GM18861 (cell line): ENCODE measurements around the gene CAPN10.

Experiments
- ATAC-seq: cut with Tn5 transposase; IDR thresholded peaks from one replicate; pipeline ENCODE4 v1.9.1; 2021; ENCODE audit not compliant: unreplicated experiment

Gene CAPN10

DNA sequence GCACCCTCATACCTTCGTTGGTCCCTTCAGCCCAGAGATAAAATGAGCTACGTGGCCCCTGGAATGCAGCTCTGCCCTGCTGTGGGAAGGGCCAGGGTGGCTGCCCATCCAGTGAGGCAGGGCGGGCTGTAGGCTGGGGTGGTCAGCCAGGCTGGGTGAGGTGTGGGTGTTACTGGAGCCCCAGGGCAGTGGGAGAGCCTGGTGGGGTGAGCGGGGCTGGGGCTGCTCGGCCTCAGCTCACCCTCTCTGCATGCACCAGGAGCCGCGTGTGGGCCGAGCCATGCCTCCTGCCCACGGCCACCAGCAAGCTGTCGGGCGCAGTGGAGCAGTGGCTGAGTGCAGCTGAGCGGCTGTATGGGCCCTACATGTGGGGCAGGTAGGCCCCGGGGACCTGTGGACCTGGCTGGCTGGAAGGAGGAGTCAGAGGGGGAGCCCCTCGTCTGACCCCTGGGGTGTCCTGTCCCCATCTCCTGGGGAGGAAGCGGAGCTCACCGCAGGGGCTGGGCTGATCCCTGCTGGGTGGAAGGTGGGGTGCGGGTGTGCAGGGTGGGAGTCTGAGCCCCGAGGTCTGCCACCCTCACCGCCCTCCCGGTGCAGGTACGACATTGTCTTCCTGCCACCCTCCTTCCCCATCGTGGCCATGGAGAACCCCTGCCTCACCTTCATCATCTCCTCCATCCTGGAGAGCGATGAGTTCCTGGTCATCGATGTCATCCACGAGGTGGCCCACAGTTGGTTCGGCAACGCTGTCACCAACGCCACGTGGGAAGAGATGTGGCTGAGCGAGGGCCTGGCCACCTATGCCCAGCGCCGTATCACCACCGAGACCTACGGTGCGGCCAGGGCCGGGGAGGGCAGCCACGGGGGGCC is 12.8 kb upstream of the CAPN10 start:
- no peak for ATAC-seq

DNA sequence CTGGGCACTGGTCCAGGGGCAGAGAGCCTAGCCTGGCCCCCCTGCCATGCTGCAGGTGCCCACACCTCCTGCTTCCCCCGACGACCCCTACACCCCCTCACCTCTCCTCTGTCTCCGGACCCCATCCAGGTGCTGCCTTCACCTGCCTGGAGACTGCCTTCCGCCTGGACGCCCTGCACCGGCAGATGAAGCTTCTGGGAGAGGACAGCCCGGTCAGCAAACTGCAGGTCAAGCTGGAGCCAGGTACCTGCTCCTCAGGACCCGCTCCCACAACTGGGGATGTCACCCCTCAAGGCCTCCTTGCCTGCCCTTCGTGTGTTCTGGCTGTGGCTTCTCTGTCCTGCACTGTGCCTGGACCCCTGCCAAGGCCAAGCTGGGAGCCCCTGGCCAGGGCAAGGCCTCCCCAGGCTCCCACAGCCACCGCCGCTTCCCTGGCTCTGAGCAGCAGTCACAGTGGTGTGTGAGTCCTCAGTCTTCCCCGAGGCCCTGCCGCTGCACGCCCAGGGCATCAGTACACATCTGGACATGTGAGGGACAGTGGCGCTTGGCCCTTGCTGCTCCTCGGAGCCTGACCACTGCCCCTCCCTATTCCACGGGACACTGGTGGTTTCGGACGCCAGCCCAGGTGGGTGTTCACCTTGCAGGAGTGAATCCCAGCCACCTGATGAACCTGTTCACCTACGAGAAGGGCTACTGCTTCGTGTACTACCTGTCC is 12.0 kb upstream of the CAPN10 start:
- no peak for ATAC-seq

DNA sequence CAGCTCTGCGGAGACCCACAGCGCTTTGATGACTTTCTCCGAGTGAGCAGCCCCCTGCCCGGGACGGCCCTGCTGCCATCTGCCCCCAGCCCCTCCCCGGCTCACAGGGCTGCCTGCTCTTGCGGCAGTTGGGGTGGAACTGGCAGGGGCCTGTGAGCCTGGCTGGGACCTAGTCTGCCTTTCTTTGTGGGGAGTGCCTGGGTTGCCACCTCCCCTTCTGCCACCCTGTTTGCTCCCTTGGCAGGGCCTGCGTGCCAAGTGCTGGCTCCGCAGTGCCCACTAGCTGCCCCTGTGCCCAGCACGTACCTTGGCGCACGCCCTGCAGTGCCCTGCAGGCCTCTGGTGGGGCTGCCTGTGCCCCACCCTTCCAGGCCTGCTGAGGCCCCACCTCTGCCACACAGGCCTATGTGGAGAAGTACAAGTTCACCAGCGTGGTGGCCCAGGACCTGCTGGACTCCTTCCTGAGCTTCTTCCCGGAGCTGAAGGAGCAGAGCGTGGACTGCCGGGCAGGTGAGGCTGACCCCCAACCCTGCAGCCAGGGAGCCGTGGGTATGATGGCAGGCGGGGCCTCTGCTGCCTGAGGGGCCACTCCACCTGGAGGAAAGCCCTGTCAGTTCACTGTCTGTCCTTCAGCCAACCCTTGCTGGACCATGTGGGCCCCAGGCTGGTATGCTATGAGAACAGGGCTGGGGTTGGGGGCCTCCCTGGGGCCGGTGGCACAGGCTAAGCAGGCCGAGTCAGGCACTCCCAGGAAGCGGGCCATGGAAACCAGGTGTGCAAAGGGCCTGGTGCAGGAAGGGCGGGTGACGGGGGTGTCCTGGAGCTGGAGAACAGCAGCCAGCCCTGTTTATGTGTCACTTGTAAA is 11.2 kb upstream of the CAPN10 start:
- ATAC-seq: no peak

DNA sequence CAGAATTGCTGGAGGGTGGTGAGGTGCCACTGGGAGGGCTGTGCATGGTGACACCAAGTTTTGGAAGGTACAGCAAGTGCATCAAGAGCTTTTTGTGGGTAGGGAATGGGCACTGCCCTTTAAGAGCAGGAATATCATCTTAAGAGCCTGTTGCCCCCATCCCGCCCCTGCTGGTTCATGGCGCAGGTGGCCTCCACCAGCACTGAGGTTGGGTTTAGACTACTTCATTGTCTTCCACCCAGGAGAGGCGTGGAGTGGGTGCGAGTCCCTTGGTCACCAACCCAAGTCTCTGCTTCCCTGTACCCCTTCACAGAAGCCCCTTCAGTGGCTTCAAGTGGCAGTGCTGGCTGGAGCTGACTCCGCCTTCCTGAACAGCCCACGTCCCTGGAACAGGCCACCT is 10.5 kb upstream of the CAPN10 start:
- no peak for ATAC-seq

DNA sequence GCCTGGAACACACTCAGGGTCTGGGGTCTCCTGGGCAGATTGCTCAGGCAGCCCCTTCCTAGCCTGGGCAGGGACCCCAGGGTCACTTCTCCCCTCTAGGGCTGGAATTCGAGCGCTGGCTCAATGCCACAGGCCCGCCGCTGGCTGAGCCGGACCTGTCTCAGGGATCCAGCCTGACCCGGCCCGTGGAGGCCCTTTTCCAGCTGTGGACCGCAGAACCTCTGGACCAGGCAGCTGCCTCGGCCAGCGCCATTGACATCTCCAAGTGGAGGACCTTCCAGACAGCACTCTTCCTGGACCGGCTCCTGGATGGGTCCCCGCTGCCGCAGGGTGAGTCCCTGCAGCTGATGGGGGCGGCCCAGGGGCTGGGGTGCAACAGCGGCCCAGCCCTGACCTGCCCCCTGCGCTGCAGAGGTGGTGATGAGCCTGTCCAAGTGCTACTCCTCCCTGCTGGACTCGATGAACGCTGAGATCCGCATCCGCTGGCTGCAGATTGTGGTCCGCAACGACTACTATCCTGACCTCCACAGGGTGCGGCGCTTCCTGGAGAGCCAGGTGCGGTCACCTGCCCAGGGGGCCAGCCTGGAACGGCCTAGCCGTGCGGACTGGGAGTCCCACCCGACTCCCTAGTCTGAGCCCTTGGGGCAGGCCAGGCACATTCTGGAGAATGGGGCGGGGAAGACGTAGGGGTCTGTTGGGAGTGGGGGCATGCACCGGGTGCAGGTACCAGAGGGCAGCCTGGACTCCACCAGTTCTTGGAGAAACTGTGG is 9.9 kb upstream of the CAPN10 start:
- ATAC-seq: no peak

DNA sequence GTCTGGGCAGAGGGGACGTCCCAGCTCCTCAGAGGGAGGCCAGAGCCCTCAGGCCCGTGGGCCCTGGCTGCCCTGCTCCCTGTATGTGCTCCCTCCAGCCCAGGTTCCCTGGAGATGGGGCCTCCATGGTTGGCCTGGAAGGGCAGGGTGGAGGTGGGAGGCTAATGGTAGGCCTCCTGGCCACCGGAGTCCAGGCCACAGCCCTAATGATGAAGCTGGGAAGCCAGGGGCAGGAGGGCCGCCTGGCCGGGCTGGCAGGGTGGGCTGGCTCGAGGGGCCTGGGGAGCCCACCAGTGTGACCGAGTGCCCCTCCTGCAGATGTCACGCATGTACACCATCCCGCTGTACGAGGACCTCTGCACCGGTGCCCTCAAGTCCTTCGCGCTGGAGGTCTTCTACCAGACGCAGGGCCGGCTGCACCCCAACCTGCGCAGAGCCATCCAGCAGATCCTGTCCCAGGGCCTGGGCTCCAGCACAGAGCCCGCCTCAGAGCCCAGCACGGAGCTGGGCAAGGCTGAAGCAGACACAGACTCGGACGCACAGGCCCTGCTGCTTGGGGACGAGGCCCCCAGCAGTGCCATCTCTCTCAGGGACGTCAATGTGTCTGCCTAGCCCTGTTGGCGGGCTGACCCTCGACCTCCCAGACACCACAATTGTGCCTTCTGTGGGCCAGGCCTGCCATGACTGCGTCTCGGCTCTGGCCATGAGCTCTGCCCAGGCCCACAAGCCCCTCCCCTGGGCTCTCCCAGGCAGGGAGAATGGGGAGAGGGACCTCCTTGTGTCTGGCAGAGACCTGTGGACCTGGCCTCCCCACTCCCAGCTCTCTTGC is 9.0 kb upstream of the CAPN10 start:
- no peak for ATAC-seq

DNA sequence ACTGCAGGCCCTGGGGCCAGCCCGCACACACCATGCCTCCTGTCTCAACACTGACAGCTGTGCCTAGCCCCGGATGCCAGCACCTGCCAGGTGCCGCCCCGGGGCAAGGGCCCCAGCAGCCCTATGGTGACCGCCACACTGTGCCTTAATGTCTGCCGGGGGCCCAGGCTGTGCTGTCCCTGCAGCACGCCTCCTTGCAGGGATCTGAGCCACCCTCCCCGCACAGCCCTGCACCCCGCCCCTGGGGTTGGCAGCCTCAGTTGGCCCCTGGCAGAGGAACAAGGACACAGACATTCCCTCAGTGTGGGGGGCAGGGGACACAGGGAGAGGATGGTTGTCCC is 8.5 kb upstream of the CAPN10 start:
- no peak for ATAC-seq

DNA sequence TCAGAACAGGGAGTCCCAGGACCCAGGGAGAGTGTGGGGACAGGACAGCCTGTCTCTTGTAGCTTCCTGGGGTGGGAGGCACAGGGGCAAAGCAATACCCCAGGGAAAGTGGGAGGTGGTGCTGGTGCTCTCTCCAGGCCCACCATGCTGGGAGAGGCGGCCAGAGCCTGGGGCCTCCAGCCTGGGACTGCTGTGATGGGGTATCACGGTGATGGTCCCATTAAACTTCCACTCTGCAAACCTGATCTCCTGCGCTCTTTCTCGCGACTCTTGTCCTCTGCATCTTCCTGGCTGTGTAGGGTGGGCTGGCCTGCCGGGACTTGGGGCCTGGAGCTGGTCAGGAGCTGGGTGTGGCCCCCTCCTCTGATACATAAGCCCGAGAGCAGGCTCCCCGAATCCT is 8.0 kb upstream of the CAPN10 start:
- no peak for ATAC-seq

DNA sequence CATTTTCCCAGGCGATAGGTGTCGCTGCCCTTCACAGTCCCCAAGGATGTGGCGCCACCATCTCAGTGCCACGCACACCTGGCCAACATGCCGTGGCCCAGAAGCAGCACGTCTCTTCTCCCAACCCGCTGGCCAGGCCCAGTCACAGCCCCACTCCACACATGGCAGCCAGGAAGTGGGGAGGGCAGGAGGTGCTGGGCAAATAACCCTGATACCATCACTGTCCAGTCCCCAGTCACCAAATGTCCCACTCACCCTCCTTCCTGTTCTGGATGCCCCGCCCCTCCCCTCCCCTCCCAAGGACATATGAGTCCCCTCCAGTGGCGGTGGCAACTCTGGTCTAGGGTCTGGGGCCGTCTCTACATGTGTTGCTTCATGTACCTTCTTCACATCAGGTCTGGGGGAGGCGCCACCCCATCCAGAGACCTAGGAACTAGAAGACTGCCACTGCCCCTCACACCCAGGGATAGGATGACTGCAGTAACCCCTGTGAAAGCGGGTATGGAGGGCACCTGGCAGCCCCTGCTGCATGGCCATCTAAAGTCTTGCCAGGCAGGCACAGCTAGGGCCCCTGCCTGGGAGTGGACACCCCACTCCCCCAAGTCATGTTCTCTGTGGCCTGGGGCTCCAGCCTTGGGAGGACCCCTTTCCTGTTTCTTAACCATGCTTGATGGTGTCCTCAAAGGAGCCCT is 7.3 kb upstream of the CAPN10 start:
- ATAC-seq: no peak

DNA sequence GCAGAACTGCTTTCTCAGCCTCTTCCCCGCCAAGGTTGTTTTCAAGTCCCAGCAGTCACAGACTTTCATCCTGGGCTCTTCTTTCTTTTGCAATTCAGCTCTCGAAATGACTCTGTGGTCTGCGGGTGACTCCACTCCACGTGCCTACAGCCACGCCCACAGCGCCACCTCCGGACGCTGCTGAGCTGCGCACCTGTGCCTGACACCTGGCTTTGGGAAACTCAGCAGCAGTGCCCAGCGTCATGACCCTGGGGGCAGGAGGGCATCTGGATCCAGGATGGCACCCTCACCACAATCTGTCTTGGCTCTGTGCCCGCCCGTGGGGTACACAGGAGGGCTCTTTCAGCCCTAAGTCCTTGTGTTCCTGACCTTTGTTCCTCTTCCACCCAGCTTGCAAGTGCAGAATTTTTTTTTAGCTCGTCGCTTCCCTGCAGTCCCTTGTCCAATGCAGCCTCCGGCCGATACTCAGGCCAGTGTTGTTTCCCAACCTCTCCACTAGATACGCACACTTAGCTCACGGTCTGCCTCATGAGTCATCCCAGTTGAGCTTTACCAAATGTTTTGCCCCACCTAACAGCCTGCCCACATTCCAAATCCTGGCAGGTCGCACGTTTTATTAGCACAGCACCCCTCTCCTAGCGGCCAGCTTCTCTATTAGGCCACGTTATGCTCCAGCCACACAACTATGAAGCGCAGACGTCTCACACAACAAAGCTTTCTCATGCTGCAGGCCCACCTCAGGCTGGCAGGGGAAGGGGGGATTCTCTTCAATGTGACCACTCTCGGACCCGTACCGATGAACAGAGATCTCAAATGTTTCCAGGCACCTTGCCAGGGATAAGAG is 6.5 kb upstream of the CAPN10 start:
- ATAC-seq: no peak

DNA sequence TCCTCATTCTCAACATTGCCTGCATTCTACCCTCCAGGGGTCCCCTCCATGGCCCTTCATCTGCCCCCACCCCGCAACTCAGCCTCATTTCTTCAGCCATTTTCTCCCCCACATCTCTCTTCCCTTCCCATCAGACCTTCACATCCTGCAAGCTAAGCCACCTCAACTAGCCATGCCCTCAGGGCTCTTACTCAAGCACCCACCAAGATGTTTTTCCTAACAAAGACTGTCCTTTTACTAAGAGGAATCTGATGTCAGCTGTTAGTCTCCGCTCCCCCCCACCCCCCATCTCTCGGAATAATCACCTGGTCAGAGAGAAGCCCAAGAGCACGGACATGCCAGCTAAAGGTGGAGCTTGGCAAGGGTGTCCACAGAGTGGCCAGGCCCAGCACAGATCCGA is 4.7 kb upstream of the CAPN10 start:
- ATAC-seq: no peak

DNA sequence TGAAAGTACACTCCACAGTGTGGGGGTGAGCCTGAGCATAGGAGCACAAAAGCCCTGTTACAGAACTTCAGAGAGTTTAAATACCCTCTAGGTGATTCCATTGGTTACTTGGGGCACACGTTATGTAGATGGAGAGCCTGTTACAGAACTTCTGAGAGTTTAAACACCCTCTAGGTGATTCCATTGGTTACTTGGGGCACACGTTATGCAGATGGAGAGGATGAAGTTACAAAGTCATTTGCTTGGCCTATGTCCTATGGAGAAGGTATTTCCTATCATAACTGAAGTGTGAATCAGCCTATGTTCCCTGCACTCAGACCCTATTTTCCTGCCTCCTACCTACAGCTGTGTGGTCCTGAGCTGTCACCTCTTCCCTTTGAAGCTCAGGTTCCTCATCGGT is 3.8 kb upstream of the CAPN10 start:
- no peak for ATAC-seq

DNA sequence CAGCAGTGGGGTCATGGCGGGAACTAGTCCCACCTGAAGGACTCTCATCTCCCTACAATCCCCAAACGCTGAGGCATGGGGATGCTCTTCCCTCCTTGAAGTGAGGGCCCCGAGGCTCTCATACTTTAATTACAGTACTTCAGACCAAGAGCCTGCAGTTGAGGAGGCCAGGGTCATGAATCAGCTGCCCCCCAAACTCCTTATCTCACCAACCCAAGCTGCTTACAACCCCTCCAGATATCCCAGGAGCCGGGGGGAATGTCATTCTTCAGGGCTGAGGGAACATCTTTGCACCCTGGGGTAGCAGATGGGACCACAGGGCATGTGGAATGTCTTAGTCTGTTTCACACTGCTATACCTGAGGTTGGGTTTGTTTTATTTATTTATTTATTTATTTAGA is 2.8 kb upstream of the CAPN10 start:
- no peak for ATAC-seq

DNA sequence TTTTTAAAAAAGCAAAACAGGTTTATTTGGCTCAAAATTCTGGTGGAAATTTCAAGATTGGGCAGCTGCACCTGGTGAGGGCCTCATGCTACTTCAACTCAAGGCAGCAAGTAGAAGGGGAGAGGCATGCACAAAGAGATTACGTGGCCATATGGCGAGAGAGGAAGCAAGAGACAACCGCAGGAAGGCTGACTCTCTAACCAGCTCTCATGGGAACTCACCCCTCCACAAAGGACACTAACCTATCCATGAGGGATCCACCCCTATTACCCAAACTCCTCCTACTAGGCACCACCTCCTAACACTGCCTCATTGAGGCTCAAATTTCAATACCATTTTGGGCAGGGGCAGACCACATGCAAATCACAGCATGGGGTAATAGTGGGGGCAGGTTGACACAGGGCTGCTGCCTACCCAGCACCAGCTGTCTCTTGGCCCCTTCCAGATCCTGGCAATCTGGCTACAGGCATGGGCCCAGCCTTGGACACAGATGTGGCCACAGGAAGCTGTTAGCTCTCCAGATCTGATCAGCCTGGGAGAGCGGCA is 2.0 kb upstream of the CAPN10 start:
- peak; percentile 67 for ATAC-seq

DNA sequence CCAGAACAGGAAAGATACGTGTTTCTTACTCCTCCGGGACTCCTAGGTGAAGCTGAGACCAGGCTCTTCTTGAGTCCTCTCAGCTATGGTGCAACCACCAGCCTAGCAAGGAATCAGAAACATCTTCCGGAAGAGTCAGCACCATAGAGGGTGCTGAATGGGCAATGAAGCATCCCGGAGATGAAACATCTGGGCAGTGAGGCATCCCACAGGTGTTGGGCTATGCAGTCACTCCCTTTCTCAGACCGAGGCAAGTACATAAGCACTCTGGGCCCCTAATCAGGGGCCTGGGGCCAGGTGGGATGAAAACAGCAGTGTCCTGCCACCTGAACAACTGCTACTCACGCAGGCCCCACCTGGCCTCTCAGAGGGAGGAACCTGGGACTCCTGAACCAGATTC is 1.4 kb upstream of the CAPN10 start:
- peak; percentile 19 for ATAC-seq

DNA sequence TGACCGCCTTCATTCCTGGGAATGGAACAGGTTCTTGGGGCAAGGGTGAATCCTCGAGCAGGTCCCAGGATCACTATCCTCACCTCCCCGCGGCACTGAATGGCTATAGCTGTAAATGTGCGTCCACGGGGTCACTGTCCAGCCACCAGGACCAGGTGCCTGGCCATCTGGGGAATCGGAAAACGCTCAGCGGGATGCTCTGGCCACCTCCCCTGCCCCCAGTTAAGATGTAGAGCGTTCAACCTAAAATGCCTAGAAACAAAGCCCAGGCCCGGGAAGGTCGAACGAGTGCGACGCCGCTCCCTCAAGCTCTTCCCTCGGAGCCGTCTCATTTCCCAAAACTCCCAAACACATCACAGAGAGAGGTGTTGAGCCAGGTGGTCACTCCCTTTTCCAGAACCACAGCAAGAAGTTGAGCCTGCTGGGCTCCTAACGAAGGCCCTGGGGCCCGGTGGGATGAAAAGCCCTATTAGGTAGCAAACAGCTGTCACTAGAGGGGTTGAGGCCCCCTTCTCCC is 795 bp upstream of the CAPN10 start:
- no peak for ATAC-seq

DNA sequence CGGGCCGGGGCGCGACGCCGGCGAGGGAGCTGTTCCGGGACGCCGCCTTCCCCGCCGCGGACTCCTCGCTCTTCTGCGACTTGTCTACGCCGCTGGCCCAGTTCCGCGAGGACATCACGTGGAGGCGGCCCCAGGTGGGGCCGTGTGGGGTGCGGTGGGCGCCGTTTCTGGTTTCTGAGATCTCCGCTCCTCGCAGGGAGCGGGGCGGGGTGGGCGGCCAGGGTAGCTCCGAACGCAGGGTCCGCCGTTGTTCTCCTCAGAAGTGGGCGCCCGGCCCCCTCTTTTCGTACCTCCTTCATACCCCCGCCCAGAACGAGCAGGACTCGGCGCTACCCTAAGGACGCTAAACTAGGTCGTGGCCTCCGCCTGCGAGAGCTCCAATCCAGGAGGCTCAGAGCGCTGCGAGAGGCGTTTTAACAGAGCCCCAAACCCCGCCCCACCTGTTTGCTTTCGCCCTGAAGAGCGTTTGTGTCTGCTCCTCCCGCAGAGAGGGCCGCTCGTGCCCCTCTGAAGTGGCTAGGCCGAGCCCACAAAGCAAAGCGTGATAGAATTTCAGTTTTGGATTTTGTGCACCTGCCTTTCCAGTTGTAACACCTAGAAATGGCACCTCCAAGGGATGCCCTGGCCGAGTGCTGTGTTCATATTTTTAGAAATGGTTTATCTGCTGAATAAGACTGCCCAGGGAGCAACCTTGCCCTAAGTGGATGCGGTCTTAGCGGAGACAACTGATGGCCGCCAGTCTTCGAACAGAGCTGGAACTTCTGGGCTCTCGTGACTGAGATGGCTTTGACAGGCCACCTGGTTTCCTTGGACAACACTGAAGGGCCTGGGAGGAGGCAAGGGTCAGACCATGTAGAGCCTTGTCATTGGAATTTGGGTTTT is 626 bp downstream of the CAPN10 start:
- ATAC-seq: no peak
